WTC11 (cell line): ENCODE results near the gene MINDY4B. TPM values are rescaled to one million over a fixed set of nuclear protein-coding genes. Genes with fewer than 3 reads are reported as not detected.

Experiments
- ATAC-seq: fragments of 200-7000 bp; cut with Tn5 transposase; 2 replicates; pipeline ENCODE4 v1.10.0; 2021; ENCODE audit warnings: mild to moderate bottlenecking, moderate library complexity
- CTCF ChIA-PET: fragments of 300-600 bp; sonication (Branson Sonifier 250); formaldehyde crosslinking; loops from one replicate; lab custom pipeline; 2021; ENCODE audit warnings: antibody characterized with exemption; lab: Charles Lee
- POLR2A ChIA-PET: fragments of 350-600 bp; sonication (Branson Sonifier 250); formaldehyde crosslinking; loops from one replicate; lab custom pipeline; 2021; ENCODE audit warnings: antibody characterized with exemption; lab: Charles Lee
- DNase-seq: peaks from one replicate; pipeline ENCODE4 v3.0.0; 2021; ENCODE audit warnings: low spot score
- H3K27ac Mint-ChIP-seq: 2 replicates; pipeline ENCODE4 v1.8.0; 2021; ENCODE audit warnings: mixed read lengths
- H3K27me3 Mint-ChIP-seq: 2 replicates; pipeline ENCODE4 v1.8.0; 2021; ENCODE audit warnings: low read depth, mild to moderate bottlenecking, moderate library complexity, mixed read lengths
- H3K36me3 Mint-ChIP-seq: 2 replicates; pipeline ENCODE4 v1.8.0; 2021; ENCODE audit warnings: mixed read lengths
- H3K4me1 Mint-ChIP-seq: 2 replicates; pipeline ENCODE4 v1.8.0; 2022; ENCODE audit warnings: mixed read lengths
- H3K4me3 Mint-ChIP-seq: 2 replicates; pipeline ENCODE4 v1.8.0; 2021; ENCODE audit warnings: mild to moderate bottlenecking, moderate library complexity, mixed read lengths
- H3K9me3 Mint-ChIP-seq: 2 replicates; pipeline ENCODE4 v1.8.0; 2021; ENCODE audit warnings: mixed read lengths
- ARID4B ChIP-seq: sonication (generic); formaldehyde crosslinking; IDR thresholded peaks from 2 replicates; pipeline ENCODE4 v1.8.0; 2023; ENCODE audit warnings: missing genetic modification reagents, mild to moderate bottlenecking, borderline replicate concordance
- ATF2 ChIP-seq: sonication (generic); formaldehyde crosslinking; IDR thresholded peaks from 2 replicates; pipeline ENCODE4 v1.8.1; 2022; ENCODE audit warnings: low read depth, missing genetic modification reagents, borderline replicate concordance
- CREB1 ChIP-seq: sonication (generic); formaldehyde crosslinking; IDR thresholded peaks from 2 replicates; pipeline ENCODE4 v1.8.0; 2023; ENCODE audit warnings: mild to moderate bottlenecking, missing genetic modification reagents
- E2F5 ChIP-seq: sonication (generic); formaldehyde crosslinking; IDR thresholded peaks from 2 replicates; pipeline ENCODE4 v1.8.1; 2022; ENCODE audit warnings: mild to moderate bottlenecking, moderate library complexity, missing genetic modification reagents
- FOXK1 ChIP-seq: sonication (generic); formaldehyde crosslinking; IDR thresholded peaks from 2 replicates; pipeline ENCODE4 v1.8.0; 2022; ENCODE audit warnings: mild to moderate bottlenecking, moderate library complexity, missing genetic modification reagents
- MXD4 ChIP-seq: fragments of 250-450 bp; sonication (Bioruptor Pico); IDR thresholded peaks from 2 replicates; pipeline ENCODE4 v1.8.0; 2021; ENCODE audit warnings: mild to moderate bottlenecking, moderate library complexity, borderline replicate concordance
- MYBL2 ChIP-seq: sonication (generic); formaldehyde crosslinking; IDR thresholded peaks from 2 replicates; pipeline ENCODE4 v1.8.1; 2023; ENCODE audit warnings: mild to moderate bottlenecking, moderate library complexity, missing genetic modification reagents
- NR1H2 ChIP-seq: sonication (generic); formaldehyde crosslinking; IDR thresholded peaks from 2 replicates; pipeline ENCODE4 v1.9.0; 2021; ENCODE audit warnings: mild to moderate bottlenecking, moderate library complexity, missing genetic modification reagents
- TCF7 ChIP-seq: sonication (generic); formaldehyde crosslinking; IDR thresholded peaks from 2 replicates; pipeline ENCODE4 v1.8.0; 2022; ENCODE audit warnings: mild to moderate bottlenecking, low read depth, missing genetic modification reagents, moderate library complexity
- ZNF671 ChIP-seq: fragments of 250-450 bp; sonication (Bioruptor Pico); IDR thresholded peaks from 2 replicates; pipeline ENCODE4 v1.8.0; 2021; ENCODE audit warnings: mild to moderate bottlenecking
- total RNA-seq: library from RNA; stranded (reverse); gene quantifications from 3 replicates; pipeline ENCODE4 v1.2.3, GENCODE V29; 2021
- TF ChIP-seq, protein P1 (sequence below): sonication (generic); formaldehyde crosslinking; IDR thresholded peaks from 2 replicates; pipeline ENCODE4 v1.8.1; 2023; ENCODE audit warnings: mild to moderate bottlenecking, missing genetic modification reagents
- TF ChIP-seq, protein P2 (sequence below): sonication (generic); formaldehyde crosslinking; IDR thresholded peaks from 2 replicates; pipeline ENCODE4 v1.8.0; 2022; ENCODE audit warnings: mild to moderate bottlenecking, missing genetic modification reagents
- TF ChIP-seq, protein P3 (sequence below): sonication (generic); formaldehyde crosslinking; IDR thresholded peaks from 2 replicates; pipeline ENCODE4 v1.8.0; 2023; ENCODE audit warnings: mild to moderate bottlenecking, missing genetic modification reagents
- TF ChIP-seq, protein P4 (sequence below): sonication (generic); formaldehyde crosslinking; IDR thresholded peaks from 2 replicates; pipeline ENCODE4 v1.8.1; 2022; ENCODE audit warnings: low read depth, mild to moderate bottlenecking, moderate library complexity, missing genetic modification reagents, borderline replicate concordance
- TF ChIP-seq, protein P5 (sequence below): sonication (generic); formaldehyde crosslinking; conservative IDR thresholded peaks from 2 replicates; pipeline ENCODE4 v1.8.1; 2023; ENCODE audit warnings: mild to moderate bottlenecking, low read depth, missing genetic modification reagents, moderate library complexity

Gene MINDY4B
- total RNA-seq, 1 experiment from 2014 or later = not detected

- TF ChIP-seq, protein P1, sequence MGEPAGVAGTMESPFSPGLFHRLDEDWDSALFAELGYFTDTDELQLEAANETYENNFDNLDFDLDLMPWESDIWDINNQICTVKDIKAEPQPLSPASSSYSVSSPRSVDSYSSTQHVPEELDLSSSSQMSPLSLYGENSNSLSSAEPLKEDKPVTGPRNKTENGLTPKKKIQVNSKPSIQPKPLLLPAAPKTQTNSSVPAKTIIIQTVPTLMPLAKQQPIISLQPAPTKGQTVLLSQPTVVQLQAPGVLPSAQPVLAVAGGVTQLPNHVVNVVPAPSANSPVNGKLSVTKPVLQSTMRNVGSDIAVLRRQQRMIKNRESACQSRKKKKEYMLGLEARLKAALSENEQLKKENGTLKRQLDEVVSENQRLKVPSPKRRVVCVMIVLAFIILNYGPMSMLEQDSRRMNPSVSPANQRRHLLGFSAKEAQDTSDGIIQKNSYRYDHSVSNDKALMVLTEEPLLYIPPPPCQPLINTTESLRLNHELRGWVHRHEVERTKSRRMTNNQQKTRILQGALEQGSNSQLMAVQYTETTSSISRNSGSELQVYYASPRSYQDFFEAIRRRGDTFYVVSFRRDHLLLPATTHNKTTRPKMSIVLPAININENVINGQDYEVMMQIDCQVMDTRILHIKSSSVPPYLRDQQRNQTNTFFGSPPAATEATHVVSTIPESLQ = no peak
- TF ChIP-seq, protein P2, sequence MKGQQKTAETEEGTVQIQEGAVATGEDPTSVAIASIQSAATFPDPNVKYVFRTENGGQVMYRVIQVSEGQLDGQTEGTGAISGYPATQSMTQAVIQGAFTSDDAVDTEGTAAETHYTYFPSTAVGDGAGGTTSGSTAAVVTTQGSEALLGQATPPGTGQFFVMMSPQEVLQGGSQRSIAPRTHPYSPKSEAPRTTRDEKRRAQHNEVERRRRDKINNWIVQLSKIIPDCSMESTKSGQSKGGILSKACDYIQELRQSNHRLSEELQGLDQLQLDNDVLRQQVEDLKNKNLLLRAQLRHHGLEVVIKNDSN = no peak
- no peak for TF ChIP-seq ATF2
- TF ChIP-seq NR1H2 (CRISPR knock-in tag) = no peak
- no peak for TF ChIP-seq ARID4B (CRISPR knock-in tag)
- TF ChIP-seq CREB1 = no peak
- TF ChIP-seq ZNF671 (CRISPR knock-in tag) = no peak
- TF ChIP-seq TCF7 (CRISPR knock-in tag) = no peak
- TF ChIP-seq MYBL2 (CRISPR knock-in tag) = no peak
- TF ChIP-seq, all 79 proteins: peak for 0
Observed at GRCh38 chr3:150920236-150920635, 15.0 kb upstream of the MINDY4B start (continued).

DNA sequence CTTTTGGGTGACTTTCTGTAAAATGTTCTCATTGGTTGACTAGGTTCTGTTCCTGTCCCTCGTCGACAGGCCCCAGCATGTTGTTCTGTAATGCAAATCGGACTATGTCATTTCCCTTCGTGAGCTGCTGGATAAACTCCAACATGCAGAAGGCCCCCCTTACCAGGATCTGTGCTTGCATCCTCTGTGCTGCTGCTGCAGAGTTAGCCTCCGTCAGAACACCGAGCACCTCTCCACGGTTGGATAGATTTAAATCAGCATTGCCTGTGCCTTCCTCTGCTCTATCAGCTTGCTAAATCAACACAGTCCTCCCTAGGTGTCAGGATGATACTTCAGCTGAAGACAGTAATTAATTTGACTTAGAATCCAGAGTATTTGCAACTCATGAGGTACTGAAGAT is 12.7 kb upstream of the MINDY4B start:
- no peak overlapping the region for H3K4me3 Mint-ChIP-seq
- H3K27me3 Mint-ChIP-seq = no peaks in the 10 kb centered on the region
- DNase-seq (no peak), ATAC-seq (peak; percentile 50)
- no peak overlapping the region for H3K27ac Mint-ChIP-seq
- H3K36me3 Mint-ChIP-seq = no peaks in the 10 kb centered on the region
- POLR2A ChIA-PET = interaction anchor here (0.8 kb wide), 1 partner anchor 26 kb away, joined by 6 read pairs; no protein-coding TSS in a partner anchor
- H3K4me1 Mint-ChIP-seq = peaks cover 35% of the 10 kb centered on the region
- CTCF ChIA-PET = interaction anchor here (0.5 to 1.1 kb wide), 4 partner anchors 138 to 410 kb away, joined by 3 to 4 read pairs (median 3); no protein-coding TSS in a partner anchor
- no peaks in the 10 kb centered on the region for H3K9me3 Mint-ChIP-seq
- TF ChIP-seq, protein P3, sequence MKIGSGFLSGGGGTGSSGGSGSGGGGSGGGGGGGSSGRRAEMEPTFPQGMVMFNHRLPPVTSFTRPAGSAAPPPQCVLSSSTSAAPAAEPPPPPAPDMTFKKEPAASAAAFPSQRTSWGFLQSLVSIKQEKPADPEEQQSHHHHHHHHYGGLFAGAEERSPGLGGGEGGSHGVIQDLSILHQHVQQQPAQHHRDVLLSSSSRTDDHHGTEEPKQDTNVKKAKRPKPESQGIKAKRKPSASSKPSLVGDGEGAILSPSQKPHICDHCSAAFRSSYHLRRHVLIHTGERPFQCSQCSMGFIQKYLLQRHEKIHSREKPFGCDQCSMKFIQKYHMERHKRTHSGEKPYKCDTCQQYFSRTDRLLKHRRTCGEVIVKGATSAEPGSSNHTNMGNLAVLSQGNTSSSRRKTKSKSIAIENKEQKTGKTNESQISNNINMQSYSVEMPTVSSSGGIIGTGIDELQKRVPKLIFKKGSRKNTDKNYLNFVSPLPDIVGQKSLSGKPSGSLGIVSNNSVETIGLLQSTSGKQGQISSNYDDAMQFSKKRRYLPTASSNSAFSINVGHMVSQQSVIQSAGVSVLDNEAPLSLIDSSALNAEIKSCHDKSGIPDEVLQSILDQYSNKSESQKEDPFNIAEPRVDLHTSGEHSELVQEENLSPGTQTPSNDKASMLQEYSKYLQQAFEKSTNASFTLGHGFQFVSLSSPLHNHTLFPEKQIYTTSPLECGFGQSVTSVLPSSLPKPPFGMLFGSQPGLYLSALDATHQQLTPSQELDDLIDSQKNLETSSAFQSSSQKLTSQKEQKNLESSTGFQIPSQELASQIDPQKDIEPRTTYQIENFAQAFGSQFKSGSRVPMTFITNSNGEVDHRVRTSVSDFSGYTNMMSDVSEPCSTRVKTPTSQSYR (CRISPR knock-in tag) = no peak
- no peak for TF ChIP-seq E2F5
- no peak for TF ChIP-seq FOXK1 (CRISPR knock-in tag)
- TF ChIP-seq, protein P4, sequence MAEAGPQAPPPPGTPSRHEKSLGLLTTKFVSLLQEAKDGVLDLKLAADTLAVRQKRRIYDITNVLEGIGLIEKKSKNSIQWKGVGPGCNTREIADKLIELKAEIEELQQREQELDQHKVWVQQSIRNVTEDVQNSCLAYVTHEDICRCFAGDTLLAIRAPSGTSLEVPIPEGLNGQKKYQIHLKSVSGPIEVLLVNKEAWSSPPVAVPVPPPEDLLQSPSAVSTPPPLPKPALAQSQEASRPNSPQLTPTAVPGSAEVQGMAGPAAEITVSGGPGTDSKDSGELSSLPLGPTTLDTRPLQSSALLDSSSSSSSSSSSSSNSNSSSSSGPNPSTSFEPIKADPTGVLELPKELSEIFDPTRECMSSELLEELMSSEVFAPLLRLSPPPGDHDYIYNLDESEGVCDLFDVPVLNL (CRISPR knock-in tag) = no peak
- TF ChIP-seq, protein P5, sequence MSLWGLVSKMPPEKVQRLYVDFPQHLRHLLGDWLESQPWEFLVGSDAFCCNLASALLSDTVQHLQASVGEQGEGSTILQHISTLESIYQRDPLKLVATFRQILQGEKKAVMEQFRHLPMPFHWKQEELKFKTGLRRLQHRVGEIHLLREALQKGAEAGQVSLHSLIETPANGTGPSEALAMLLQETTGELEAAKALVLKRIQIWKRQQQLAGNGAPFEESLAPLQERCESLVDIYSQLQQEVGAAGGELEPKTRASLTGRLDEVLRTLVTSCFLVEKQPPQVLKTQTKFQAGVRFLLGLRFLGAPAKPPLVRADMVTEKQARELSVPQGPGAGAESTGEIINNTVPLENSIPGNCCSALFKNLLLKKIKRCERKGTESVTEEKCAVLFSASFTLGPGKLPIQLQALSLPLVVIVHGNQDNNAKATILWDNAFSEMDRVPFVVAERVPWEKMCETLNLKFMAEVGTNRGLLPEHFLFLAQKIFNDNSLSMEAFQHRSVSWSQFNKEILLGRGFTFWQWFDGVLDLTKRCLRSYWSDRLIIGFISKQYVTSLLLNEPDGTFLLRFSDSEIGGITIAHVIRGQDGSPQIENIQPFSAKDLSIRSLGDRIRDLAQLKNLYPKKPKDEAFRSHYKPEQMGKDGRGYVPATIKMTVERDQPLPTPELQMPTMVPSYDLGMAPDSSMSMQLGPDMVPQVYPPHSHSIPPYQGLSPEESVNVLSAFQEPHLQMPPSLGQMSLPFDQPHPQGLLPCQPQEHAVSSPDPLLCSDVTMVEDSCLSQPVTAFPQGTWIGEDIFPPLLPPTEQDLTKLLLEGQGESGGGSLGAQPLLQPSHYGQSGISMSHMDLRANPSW (CRISPR knock-in tag) = no peak
- no peak for TF ChIP-seq MXD4
